Stimulated activated CD8-positive, alpha-beta memory T cell treated with anti-CD3 and anti-CD28 coated beads, Interleukin-15, amount 100 ng/mL, for 24 hours (primary cell): Measurements from ENCODE around the gene PRPS1L1.

ENCODE experiments used
- DNase-seq: peaks from one replicate; pipeline ENCODE4 v3.0.0-alpha.2; 2020; ENCODE audit warnings: low read depth

The PRPS1L1 gene

GRCh38 chr7:18027628-18028027 lies at the start of gene PRPS1L1:
PRPS1L1 (minus strand) TSS chr7:18027846.
- DNase-seq = no peak

- no peak for DNase-seq
These were observed 48.8 kb upstream of the PRPS1L1 start for GRCh38 chr7:18076461-18076860.

- no peak for DNase-seq
These were observed 41.1 kb upstream of the PRPS1L1 start for GRCh38 chr7:18068745-18069144.

GRCh38 chr7:18064242-18064838 lies 36.7 kb upstream of the PRPS1L1 start:
- no peak for DNase-seq

GRCh38 chr7:18063149-18063901 lies 35.7 kb upstream of the PRPS1L1 start:
- no peak for DNase-seq

- no peak for DNase-seq
These were observed 31.5 kb upstream of the PRPS1L1 start for GRCh38 chr7:18059171-18059570.

GRCh38 chr7:18053941-18054340 lies 26.3 kb upstream of the PRPS1L1 start:
- DNase-seq = no peak

- no peak for DNase-seq
These were observed 25.7 kb upstream of the PRPS1L1 start for GRCh38 chr7:18053177-18053928.

GRCh38 chr7:18049262-18049661 lies 21.6 kb upstream of the PRPS1L1 start:
- no peak for DNase-seq

GRCh38 chr7:18046601-18047000 lies 19.0 kb upstream of the PRPS1L1 start:
- DNase-seq = no peak

- no peak for DNase-seq
These were observed 17.5 kb upstream of the PRPS1L1 start for GRCh38 chr7:18045171-18045570.

- DNase-seq = no peak
These were observed 13.5 kb upstream of the PRPS1L1 start for GRCh38 chr7:18041191-18041590.

GRCh38 chr7:18040196-18040595 lies 12.6 kb upstream of the PRPS1L1 start:
- no peak for DNase-seq

GRCh38 chr7:18038382-18038781 lies 10.7 kb upstream of the PRPS1L1 start:
- no peak for DNase-seq

- DNase-seq = no peak
These were observed 10.0 kb upstream of the PRPS1L1 start for GRCh38 chr7:18037609-18038008.

- no peak for DNase-seq
These were observed 9.1 kb upstream of the PRPS1L1 start for GRCh38 chr7:18036783-18037182.

GRCh38 chr7:18030758-18031157 lies 3.1 kb upstream of the PRPS1L1 start:
- DNase-seq = no peak

- no peak for DNase-seq
These were observed 7.4 kb downstream of the PRPS1L1 start for GRCh38 chr7:18020138-18020715.

GRCh38 chr7:18019555-18019954 lies 8.1 kb downstream of the PRPS1L1 start:
- no peak for DNase-seq

GRCh38 chr7:18018296-18019215 lies 9.1 kb downstream of the PRPS1L1 start:
- DNase-seq = no peak

GRCh38 chr7:18016547-18017444 lies 10.8 kb downstream of the PRPS1L1 start:
- no peak for DNase-seq
